ENCODE data around the gene LHFPL5. TPM values are rescaled to one million over a fixed set of nuclear protein-coding genes. Genes with fewer than 3 reads are reported as not detected.

LHFPL5 gene
- total RNA-seq, 3 donors from 2014 or later, result 0.19 TPM; not detected in 2

DNA sequence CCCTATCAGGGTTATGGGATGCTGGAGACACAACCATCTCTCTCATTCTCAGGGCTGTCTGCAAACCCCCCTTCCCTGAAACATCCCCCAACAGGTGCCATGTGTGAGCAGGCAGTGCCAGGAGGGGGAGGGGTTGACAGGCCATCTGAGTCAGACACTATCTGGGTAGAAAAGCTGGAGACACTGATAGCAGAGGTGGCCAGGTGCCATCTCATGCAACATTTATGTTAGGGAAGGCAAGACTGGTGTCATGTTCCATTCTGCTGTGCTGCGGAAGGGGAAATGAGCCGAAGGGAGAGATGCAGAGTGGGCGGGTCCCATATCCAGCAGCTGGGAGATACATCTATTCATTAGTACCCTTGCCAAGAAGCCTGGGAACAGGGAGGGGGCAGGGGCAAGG is 3.5 kb downstream of the LHFPL5 start:
- ATAC-seq (no peak), DNase-seq (no peak)
- Histone ChIP-seq H3K36me3 (ENCODE audit: low read depth) (no peaks in the 10 kb centered on the region), H3K4me3 (no peak overlapping the region), H3K4me1 (ENCODE audit: low read depth) (peaks cover 5% of the 10 kb centered on the region), H3K9me3 (no peaks in the 10 kb centered on the region)
- TF ChIP-seq, protein P1, sequence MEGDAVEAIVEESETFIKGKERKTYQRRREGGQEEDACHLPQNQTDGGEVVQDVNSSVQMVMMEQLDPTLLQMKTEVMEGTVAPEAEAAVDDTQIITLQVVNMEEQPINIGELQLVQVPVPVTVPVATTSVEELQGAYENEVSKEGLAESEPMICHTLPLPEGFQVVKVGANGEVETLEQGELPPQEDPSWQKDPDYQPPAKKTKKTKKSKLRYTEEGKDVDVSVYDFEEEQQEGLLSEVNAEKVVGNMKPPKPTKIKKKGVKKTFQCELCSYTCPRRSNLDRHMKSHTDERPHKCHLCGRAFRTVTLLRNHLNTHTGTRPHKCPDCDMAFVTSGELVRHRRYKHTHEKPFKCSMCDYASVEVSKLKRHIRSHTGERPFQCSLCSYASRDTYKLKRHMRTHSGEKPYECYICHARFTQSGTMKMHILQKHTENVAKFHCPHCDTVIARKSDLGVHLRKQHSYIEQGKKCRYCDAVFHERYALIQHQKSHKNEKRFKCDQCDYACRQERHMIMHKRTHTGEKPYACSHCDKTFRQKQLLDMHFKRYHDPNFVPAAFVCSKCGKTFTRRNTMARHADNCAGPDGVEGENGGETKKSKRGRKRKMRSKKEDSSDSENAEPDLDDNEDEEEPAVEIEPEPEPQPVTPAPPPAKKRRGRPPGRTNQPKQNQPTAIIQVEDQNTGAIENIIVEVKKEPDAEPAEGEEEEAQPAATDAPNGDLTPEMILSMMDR (IDR thresholded peaks at IDR 0.05), result no peak
- intact Hi-C loops (cut with DNase I, micrococcal nuclease), result no loop called here

DNA sequence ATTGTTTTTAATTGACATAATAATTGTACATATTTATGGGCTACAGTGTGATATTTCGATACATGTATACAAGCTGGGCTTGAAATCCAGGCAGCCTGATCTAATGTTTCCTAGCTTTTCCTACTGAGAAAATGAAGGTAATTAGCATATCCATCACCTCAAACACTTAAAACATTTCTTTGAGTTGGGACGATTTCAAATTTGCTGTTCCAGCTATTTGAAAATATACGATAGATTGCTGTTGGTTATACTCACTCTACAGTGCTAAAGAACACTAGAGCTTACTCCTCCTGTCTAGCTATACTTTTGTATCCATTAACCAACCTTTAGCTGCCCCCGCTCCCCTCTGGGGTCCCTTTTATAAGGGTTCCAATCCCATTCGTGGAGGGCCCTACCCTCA is 4.7 kb downstream of the LHFPL5 start:
- TF ChIP-seq, protein P1 (IDR thresholded peaks at IDR 0.05), result no peak
- H3K4me3 ChIP-seq, result no peak overlapping the region
- no peaks in the 10 kb centered on the region for H3K9me3 ChIP-seq
- intact Hi-C loops (cut with DNase I, micrococcal nuclease), result no loop called here
- H3K36me3 ChIP-seq (ENCODE audit: low read depth), result no peaks in the 10 kb centered on the region
- DNase-seq, result no peak
- no peak for ATAC-seq
- peaks cover 5% of the 10 kb centered on the region for H3K4me1 ChIP-seq (ENCODE audit: low read depth)

DNA sequence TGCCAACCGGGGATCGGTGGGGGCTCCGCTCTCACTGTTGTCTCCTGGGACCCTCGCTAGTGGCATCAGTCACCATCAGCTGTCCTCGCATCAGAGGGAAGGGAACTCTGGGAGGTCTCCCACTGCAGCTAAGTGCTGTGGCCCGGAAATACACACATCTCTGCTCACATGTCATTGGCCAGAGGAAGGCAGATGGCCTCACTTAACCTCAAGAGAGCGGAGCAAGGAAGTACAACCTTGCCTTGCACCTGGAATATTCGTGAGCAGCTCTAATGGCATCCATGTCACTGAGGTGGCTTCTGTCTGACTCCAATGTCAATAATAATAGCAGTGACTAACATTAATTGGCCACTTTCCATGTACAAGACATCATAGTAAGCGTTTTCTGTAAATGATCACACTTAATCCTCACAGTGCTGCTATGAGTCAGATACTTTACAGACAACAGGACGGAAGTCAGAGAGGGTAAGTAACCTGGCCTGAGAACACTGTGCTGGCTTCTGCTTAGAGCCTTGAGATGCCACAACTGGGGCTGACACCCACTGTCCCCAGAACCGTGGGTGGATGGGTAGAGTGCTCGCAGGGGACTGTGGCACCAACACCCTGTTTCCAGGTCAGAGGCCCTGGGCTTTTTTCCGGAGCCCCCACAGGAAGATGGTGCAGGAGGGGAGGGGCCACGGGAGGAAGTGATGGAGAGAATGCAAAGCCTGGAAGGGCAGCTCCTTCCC is 6.0 kb downstream of the LHFPL5 start:
- H3K36me3 ChIP-seq (ENCODE audit: low read depth), result no peaks in the 10 kb centered on the region
- no peak overlapping the region for H3K4me3 ChIP-seq
- DNase-seq, result no peak
- no peaks in the 10 kb centered on the region for H3K4me1 ChIP-seq (ENCODE audit: low read depth)
- H3K9me3 ChIP-seq, result no peaks in the 10 kb centered on the region
- peak; percentile 44 for ATAC-seq
- TF ChIP-seq, protein P1 (IDR thresholded peaks at IDR 0.05), result no peak
- intact Hi-C loops (cut with DNase I, micrococcal nuclease), result no loop called here

DNA sequence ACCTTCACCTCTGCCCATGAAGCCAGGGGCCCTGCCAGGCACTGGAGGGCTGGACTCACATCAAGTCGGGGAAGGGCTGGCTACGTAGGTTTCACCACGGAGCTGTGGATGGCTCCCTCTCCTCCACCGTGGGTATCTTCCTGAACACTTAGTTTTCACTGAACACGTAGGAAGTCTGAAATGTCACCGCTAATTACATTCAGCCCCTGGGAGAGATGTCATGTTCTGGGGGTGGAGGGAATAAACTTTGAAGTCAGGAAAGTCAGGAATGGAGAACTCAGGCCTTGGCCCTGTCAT is 6.5 kb downstream of the LHFPL5 start:
- no peak for ATAC-seq
- TF ChIP-seq, protein P1 (IDR thresholded peaks at IDR 0.05), result no peak
- H3K4me1 ChIP-seq (ENCODE audit: low read depth), result no peaks in the 10 kb centered on the region
- no peaks in the 10 kb centered on the region for H3K9me3 ChIP-seq
- H3K36me3 ChIP-seq (ENCODE audit: low read depth), result no peaks in the 10 kb centered on the region
- no peak for DNase-seq
- intact Hi-C loops (cut with DNase I, micrococcal nuclease), result no loop called here
- no peak overlapping the region for H3K4me3 ChIP-seq

DNA sequence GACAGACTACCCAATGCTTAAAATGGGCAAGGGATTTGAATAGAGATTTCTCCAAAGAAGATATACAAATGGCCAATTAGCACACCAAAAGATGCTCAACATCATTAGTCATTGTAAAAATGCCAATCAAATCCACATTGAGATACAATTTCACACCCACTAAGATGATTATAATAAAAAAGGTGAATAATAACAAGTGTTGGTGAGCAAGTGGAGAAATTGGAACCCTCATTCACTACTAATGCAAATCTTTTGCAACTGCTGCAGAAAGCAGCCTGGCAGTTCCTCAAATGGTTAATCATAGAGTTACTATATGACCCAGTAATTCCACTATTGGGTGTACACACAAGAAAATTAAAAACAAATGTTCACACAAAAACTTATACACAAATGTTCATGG is 12.4 kb downstream of the LHFPL5 start:
- TF ChIP-seq, protein P1 (IDR thresholded peaks at IDR 0.05), result no peak
- Histone ChIP-seq H3K36me3 (ENCODE audit: low read depth) (no peaks in the 10 kb centered on the region), H3K4me3 (no peak overlapping the region), H3K4me1 (ENCODE audit: low read depth) (no peaks in the 10 kb centered on the region), H3K9me3 (peaks cover 11% of the 10 kb centered on the region)
- no peak for ATAC-seq
- DNase-seq, result no peak
- intact Hi-C loops (cut with DNase I, micrococcal nuclease), result no loop called here

DNA sequence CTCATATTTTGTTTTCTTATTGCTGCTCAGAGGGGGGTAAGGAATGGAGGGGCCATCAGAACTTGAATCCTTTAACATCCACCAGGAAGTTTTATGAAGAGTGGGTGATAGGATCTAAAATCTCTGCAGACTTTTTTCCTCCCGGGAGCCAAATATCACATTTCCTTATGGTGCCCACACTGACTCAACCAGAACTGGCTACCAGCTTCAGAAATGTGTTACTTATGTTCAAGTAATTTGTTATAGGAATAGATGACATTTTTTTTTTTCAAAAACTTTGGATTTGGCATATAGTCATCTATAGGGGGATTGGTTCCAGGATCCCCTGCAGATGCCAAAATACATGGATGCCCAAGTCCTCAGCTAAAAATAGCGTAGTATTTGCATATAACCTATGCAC is 18.4 kb downstream of the LHFPL5 start:
- no peak for DNase-seq
- ATAC-seq, result no peak
- Histone ChIP-seq H3K9me3 (no peaks in the 10 kb centered on the region), H3K4me3 (no peak overlapping the region), H3K36me3 (ENCODE audit: low read depth) (no peaks in the 10 kb centered on the region), H3K4me1 (ENCODE audit: low read depth) (no peaks in the 10 kb centered on the region)
- TF ChIP-seq, protein P1 (IDR thresholded peaks at IDR 0.05), result no peak
- intact Hi-C loops (cut with DNase I, micrococcal nuclease), result no loop called here
